Endothelial cell of umbilical vein (primary cell): ENCODE measurements around the gene PEX3. TPM values are rescaled to one million over a fixed set of nuclear protein-coding genes. Genes with fewer than 3 reads are reported as not detected.

ENCODE experiments used
- BruUV-seq: library from RNA; stranded (reverse); fragments of 400-500 nt; replicated peaks from 2 replicates; lab custom pipeline; 2021; lab: Mats Ljungman, UMichigan
- CTCF ChIA-PET: fragments of 300-600, 350-600 bp; sonication (Branson Sonifier 250); formaldehyde crosslinking; loops from one replicate; lab custom pipeline; 2021; ENCODE audit warnings: antibody characterized with exemption, inconsistent platforms; lab: Charles Lee
- POLR2A ChIA-PET: fragments of 300-600, 350-600 bp; sonication (Branson Sonifier 250); formaldehyde crosslinking; loops from one replicate; lab custom pipeline; 2021; ENCODE audit warnings: antibody characterized with exemption, inconsistent platforms; lab: Charles Lee
- DNase-seq: peaks from one replicate; pipeline ENCODE4 v3.0.0-alpha.2; 2011; ENCODE audit warnings: low read depth, low spot score
- FAIRE-seq: peaks from 2 replicates; lab custom pipeline; 2011; peaks lifted over from hg19 to GRCh38; lab: Jason Lieb, UNC
- H2AFZ ChIP-seq: 2 replicates; pipeline ENCODE4 v1.6.0; 2012; ENCODE audit warnings: low read depth, low read length, control low read depth, inconsistent platforms
- H3K27ac ChIP-seq: 2 replicates; pipeline ENCODE4 v1.5.1; 2011; ENCODE audit warnings: low read depth, mild to moderate bottlenecking, control low read depth, low read length, moderate library complexity; ENCODE audit not compliant: insufficient read depth
- H3K27me3 ChIP-seq, 2 experiments: 2 replicates each; pipeline versions ENCODE4 v1.6.0 to v1.6.1; 2011; ENCODE audit warnings: low read length in 2 of 2, mixed read lengths in 1 of 2; ENCODE audit not compliant: control insufficient read depth in 2 of 2, insufficient read depth in 2 of 2
- H3K36me3 ChIP-seq, 2 experiments: 2 replicates in 1 of 2; 3 replicates in 1 of 2; pipeline ENCODE4 v1.5.1; 2011; ENCODE audit warnings: low read length in 2 of 2, mild to moderate bottlenecking in 1 of 2, moderate library complexity in 1 of 2; ENCODE audit not compliant: control insufficient read depth in 2 of 2, insufficient read depth in 2 of 2; ENCODE audit errors: extremely low read depth in 1 of 2
- H3K4me1 ChIP-seq: 3 replicates; pipeline ENCODE4 v1.5.1; 2011; ENCODE audit warnings: mild to moderate bottlenecking, low read length; ENCODE audit not compliant: control insufficient read depth, insufficient read depth; ENCODE audit errors: extremely low read depth
- H3K4me2 ChIP-seq: 2 replicates; pipeline ENCODE4 v1.6.1; 2011; ENCODE audit warnings: low read length, control low read depth, mixed read lengths; ENCODE audit not compliant: insufficient read depth
- H3K4me3 ChIP-seq, 3 experiments: fragments of 200-600 bp in 1 of 3; sonication (generic), shearing (Covaris generic) in 1 of 3; replicated peaks in 1 of 3; 2 replicates each; pipeline ENCODE4 v1.5.1; 2011 to 2016; ENCODE audit warnings: control low read depth in 3 of 3, low read length in 3 of 3, mild to moderate bottlenecking in 2 of 3, inconsistent platforms in 1 of 3, low read depth in 1 of 3, moderate library complexity in 1 of 3; ENCODE audit not compliant: insufficient read depth in 1 of 3
- H3K79me2 ChIP-seq: 2 replicates; pipeline ENCODE4 v1.6.0; 2012; ENCODE audit warnings: low read length, inconsistent platforms; ENCODE audit not compliant: control insufficient read depth, insufficient read depth
- H3K9ac ChIP-seq: replicated peaks from 2 replicates; pipeline ENCODE3; 2011; ENCODE audit warnings: low read length, control low read depth; ENCODE audit not compliant: insufficient read depth; ENCODE audit errors: extremely low read depth
- H3K9me1 ChIP-seq: replicated peaks from 3 replicates; pipeline ENCODE4 v1.6.0; 2011; ENCODE audit warnings: mild to moderate bottlenecking, low read length; ENCODE audit not compliant: control insufficient read depth, insufficient read depth; ENCODE audit errors: extremely low read depth
- H3K9me3 ChIP-seq: replicated peaks from 2 replicates; pipeline ENCODE4 v1.5.1; 2012; ENCODE audit warnings: low read length, inconsistent platforms; ENCODE audit not compliant: control insufficient read depth, insufficient read depth
- H4K20me1 ChIP-seq: replicated peaks from 2 replicates; pipeline ENCODE3; 2011; ENCODE audit warnings: mild to moderate bottlenecking, low read length; ENCODE audit not compliant: control insufficient read depth, insufficient read depth; ENCODE audit errors: extremely low read depth
- EZH2 ChIP-seq: IDR thresholded peaks from 2 replicates; pipeline ENCODE4 v1.6.1; 2012; ENCODE audit warnings: borderline replicate concordance, low read depth, mild to moderate bottlenecking, moderate library complexity, low read length, inconsistent platforms; ENCODE audit not compliant: severe bottlenecking
- FOS ChIP-seq: IDR thresholded peaks from 2 replicates; pipeline ENCODE4 v1.6.1; 2011; ENCODE audit warnings: mild to moderate bottlenecking, low read length, moderate library complexity, borderline replicate concordance; ENCODE audit not compliant: insufficient read depth
- GATA2 ChIP-seq: IDR thresholded peaks from 2 replicates; pipeline ENCODE4 v1.7.0; 2011; ENCODE audit warnings: low read depth, mild to moderate bottlenecking, moderate library complexity, mixed read lengths, low read length; ENCODE audit not compliant: insufficient read length, insufficient read depth
- JUN ChIP-seq: IDR thresholded peaks from 2 replicates; pipeline ENCODE4 v1.6.1; 2011; ENCODE audit warnings: borderline replicate concordance, low read depth; ENCODE audit not compliant: insufficient read length, insufficient read depth
- MYC ChIP-seq: IDR thresholded peaks from one replicate; pipeline ENCODE4 v1.6.1; 2011; ENCODE audit warnings: mild to moderate bottlenecking, low read depth, low read length
- POLR2A ChIP-seq: IDR thresholded peaks from 2 replicates; pipeline ENCODE4 v1.6.1; 2012; ENCODE audit warnings: low read depth, mild to moderate bottlenecking, control low read depth, low read length
- POLR2AphosphoS5 ChIP-seq: IDR thresholded peaks from 2 replicates; pipeline ENCODE4 v1.6.1; 2012; ENCODE audit warnings: low read depth, mild to moderate bottlenecking, control low read depth, low read length, moderate library complexity; ENCODE audit not compliant: insufficient read depth
- dilution Hi-C: fragments of 300-500 bp; cut with MboI; formaldehyde crosslinking; loops from one replicate; pipeline ENCODE4 v1.15.0; 2019; ENCODE audit warnings: low sequenced_read_pairs; ENCODE audit not compliant: extremely low pct_ligation_motif_present
- intact Hi-C: fragments of 100-400 bp; cut with micrococcal nuclease; formaldehyde crosslinking; loops from one replicate; pipeline ENCODE4 v1.10.0; 2022
- polyA plus RNA-seq, 4 experiments: library from polyadenylated mRNA; depleted of rRNA in 3 of 4; stranded (reverse) in 3 of 4; unstranded in 1 of 4; fragments of >200 nt; gene quantifications; 2 replicates each; pipeline versions ENCODE4 v1.2.1 to v1.2.3, GENCODE V29; 2011 to 2012; ENCODE audit warnings: missing spikeins in 1 of 4
- total RNA-seq: library from RNA; stranded (reverse); gene quantifications from 2 replicates; pipeline ENCODE4 v1.2.3, GENCODE V29; 2021
- TF ChIP-seq, protein P1 (sequence below): IDR thresholded peaks from 2 replicates; pipeline ENCODE4 v1.6.1; 2011; ENCODE audit not compliant: insufficient read depth, insufficient read length
- TF ChIP-seq, protein P2 (sequence below), 2 donors: IDR thresholded peaks; 1 replicate in 1 of 2; 2 replicates in 1 of 2; pipeline ENCODE4 v1.5.1; 2011; ENCODE audit warnings: low read length in 2 of 2, mild to moderate bottlenecking in 2 of 2, moderate library complexity in 2 of 2, control low read depth in 1 of 2, inconsistent platforms in 1 of 2, low read depth in 1 of 2; ENCODE audit not compliant: insufficient read depth in 1 of 2; ENCODE audit errors: extremely low read depth in 1 of 2

Gene PEX3
- total and polyA plus RNA-seq, 2 donors (not counting 3 experiments of a cell fraction or from before 2014, with no cell fraction given) = 8.7 to 21.7 TPM

DNA sequence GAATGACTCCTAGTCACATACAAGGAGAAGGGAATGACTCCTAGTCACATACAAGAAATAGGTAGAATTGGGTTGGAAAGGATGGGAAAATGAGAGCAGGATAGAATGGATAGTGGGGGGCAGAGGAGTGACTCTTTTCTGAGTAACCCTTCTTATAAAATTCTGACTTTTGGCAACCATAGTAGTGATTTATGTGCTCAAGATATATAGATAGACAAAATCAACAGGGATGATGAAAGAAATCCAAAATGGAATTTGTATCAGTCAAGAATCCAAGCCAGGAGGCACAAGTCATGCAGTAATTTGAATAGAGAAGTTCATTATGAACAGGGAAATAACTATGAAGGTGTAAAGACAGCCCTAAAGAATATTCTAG, 41.8 kb upstream of the PEX3 start:
- H3K9me1 ChIP-seq = no peaks in the 10 kb centered on the region
- H2AFZ ChIP-seq = no peak overlapping the region
- H3K36me3 ChIP-seq = no peaks in the 10 kb centered on the region
- no peak overlapping the region for H3K9ac ChIP-seq
- DNase-seq (no peak), FAIRE-seq (no peak)
- no peaks in the 10 kb centered on the region for H4K20me1 ChIP-seq
- POLR2A ChIA-PET = no interaction called here
- intact Hi-C loops (no loop called here), dilution Hi-C loops (no loop called here)
- H3K27me3 ChIP-seq = no peaks in the 10 kb centered on the region
- TF ChIP-seq EZH2 = no peak
- TF ChIP-seq MYC = no peak
- TF ChIP-seq, protein P1, sequence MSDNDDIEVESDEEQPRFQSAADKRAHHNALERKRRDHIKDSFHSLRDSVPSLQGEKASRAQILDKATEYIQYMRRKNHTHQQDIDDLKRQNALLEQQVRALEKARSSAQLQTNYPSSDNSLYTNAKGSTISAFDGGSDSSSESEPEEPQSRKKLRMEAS = no peak
- TF ChIP-seq, protein P2, sequence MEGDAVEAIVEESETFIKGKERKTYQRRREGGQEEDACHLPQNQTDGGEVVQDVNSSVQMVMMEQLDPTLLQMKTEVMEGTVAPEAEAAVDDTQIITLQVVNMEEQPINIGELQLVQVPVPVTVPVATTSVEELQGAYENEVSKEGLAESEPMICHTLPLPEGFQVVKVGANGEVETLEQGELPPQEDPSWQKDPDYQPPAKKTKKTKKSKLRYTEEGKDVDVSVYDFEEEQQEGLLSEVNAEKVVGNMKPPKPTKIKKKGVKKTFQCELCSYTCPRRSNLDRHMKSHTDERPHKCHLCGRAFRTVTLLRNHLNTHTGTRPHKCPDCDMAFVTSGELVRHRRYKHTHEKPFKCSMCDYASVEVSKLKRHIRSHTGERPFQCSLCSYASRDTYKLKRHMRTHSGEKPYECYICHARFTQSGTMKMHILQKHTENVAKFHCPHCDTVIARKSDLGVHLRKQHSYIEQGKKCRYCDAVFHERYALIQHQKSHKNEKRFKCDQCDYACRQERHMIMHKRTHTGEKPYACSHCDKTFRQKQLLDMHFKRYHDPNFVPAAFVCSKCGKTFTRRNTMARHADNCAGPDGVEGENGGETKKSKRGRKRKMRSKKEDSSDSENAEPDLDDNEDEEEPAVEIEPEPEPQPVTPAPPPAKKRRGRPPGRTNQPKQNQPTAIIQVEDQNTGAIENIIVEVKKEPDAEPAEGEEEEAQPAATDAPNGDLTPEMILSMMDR (IDR thresholded peaks at IDR 0.05; ENCODE audit: extremely low read depth in 1 of 2, insufficient read depth in 1 of 2, low read depth in 1 of 2, low read length in 2 of 2) = no peak
- no peak for TF ChIP-seq JUN
- TF ChIP-seq POLR2AphosphoS5 = no peak
- TF ChIP-seq GATA2 = no peak
- no peak for TF ChIP-seq FOS
- no peak for TF ChIP-seq POLR2A
- no peak overlapping the region for H3K27ac ChIP-seq
- no peaks in the 10 kb centered on the region for H3K9me3 ChIP-seq
- no peak overlapping the region for H3K4me3 ChIP-seq
- H3K4me1 ChIP-seq = no peaks in the 10 kb centered on the region
- H3K79me2 ChIP-seq = no peaks in the 10 kb centered on the region
- CTCF ChIA-PET = no interaction called here
- no TSS peak for BruUV-seq
- H3K4me2 ChIP-seq = no peak overlapping the region
